Measurements from ENCODE around the gene MDM1. TPM values are rescaled to one million over a fixed set of nuclear protein-coding genes. Genes with fewer than 3 reads are reported as not detected.

The MDM1 gene
- total and polyA plus RNA-seq, 2 of the 13 experiments (the other 11 are each of a cell fraction or from before 2014, with no cell fraction given): 4.6 to 15.2 TPM

DNA sequence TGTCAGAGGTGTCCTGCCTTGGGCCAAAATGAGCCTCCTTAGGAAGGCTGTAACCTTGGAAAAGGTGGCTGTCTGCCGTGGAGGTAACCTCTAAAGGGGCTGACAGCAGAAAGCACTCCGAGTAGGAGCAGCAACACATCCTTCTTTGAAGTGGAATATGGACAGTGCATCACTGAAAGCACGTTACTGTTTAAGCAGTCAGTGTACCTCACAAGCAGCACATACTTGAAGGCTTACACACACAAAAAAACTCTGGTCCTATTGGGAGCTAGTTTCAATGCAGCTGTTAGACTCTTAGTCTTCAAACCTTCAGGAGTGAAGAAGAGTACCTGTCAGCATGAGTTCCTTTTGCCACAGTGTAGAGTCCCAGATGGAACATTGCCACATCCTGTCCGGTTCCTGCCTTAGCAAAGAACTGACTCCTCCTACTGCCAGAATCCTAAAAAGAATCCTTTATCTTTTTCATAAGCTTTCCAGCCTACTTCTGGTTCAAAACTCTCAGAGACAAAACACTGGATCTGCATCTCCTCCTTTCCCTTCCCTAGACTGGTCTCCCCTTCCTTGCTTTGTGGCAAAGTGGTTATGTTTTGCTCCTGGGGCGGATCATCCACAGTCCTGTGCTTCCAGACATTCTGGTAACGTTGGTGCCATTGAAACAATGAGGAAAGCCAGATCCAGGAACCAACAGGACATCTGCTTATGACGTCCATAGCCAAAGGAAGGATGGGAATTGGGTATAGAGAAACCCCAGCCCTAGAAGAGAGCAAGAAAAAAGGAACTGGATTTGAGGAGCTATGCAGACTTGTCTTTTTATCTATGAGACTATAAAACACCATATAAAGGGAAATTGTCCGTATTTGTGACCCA is 8.5 kb upstream of the MDM1 start (continued):
- no peak for TF ChIP-seq SNAI1 (CRISPR knock-in tag; IDR thresholded peaks at IDR 0.05; ENCODE audit: borderline replicate concordance)
- TF ChIP-seq, protein P1, sequence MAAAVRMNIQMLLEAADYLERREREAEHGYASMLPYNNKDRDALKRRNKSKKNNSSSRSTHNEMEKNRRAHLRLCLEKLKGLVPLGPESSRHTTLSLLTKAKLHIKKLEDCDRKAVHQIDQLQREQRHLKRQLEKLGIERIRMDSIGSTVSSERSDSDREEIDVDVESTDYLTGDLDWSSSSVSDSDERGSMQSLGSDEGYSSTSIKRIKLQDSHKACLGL (CRISPR knock-in tag; IDR thresholded peaks at IDR 0.05): no peak
- TF ChIP-seq, protein P2, sequence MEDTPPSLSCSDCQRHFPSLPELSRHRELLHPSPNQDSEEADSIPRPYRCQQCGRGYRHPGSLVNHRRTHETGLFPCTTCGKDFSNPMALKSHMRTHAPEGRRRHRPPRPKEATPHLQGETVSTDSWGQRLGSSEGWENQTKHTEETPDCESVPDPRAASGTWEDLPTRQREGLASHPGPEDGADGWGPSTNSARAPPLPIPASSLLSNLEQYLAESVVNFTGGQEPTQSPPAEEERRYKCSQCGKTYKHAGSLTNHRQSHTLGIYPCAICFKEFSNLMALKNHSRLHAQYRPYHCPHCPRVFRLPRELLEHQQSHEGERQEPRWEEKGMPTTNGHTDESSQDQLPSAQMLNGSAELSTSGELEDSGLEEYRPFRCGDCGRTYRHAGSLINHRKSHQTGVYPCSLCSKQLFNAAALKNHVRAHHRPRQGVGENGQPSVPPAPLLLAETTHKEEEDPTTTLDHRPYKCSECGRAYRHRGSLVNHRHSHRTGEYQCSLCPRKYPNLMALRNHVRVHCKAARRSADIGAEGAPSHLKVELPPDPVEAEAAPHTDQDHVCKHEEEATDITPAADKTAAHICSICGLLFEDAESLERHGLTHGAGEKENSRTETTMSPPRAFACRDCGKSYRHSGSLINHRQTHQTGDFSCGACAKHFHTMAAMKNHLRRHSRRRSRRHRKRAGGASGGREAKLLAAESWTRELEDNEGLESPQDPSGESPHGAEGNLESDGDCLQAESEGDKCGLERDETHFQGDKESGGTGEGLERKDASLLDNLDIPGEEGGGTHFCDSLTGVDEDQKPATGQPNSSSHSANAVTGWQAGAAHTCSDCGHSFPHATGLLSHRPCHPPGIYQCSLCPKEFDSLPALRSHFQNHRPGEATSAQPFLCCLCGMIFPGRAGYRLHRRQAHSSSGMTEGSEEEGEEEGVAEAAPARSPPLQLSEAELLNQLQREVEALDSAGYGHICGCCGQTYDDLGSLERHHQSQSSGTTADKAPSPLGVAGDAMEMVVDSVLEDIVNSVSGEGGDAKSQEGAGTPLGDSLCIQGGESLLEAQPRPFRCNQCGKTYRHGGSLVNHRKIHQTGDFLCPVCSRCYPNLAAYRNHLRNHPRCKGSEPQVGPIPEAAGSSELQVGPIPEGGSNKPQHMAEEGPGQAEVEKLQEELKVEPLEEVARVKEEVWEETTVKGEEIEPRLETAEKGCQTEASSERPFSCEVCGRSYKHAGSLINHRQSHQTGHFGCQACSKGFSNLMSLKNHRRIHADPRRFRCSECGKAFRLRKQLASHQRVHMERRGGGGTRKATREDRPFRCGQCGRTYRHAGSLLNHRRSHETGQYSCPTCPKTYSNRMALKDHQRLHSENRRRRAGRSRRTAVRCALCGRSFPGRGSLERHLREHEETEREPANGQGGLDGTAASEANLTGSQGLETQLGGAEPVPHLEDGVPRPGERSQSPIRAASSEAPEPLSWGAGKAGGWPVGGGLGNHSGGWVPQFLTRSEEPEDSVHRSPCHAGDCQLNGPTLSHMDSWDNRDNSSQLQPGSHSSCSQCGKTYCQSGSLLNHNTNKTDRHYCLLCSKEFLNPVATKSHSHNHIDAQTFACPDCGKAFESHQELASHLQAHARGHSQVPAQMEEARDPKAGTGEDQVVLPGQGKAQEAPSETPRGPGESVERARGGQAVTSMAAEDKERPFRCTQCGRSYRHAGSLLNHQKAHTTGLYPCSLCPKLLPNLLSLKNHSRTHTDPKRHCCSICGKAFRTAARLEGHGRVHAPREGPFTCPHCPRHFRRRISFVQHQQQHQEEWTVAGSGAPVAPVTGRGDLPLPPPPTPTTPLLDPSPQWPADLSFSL (CRISPR knock-in tag; IDR thresholded peaks at IDR 0.05): no peak
- TF ChIP-seq ATAD3A (CRISPR knock-in tag; IDR thresholded peaks at IDR 0.05): no peak
- no peak for TF ChIP-seq ZNF232 (CRISPR knock-in tag; IDR thresholded peaks at IDR 0.05; ENCODE audit: borderline replicate concordance)
